Non-pigmented ciliary epithelial cell (primary cell): ENCODE results near the gene BUB1.
"Not testable (repeated sequence)": the region's sequence is repeated elsewhere in the genome, so short reads cannot be mapped to it uniquely, and the experiment has no call there.

Experiments used
- DNase-seq: peaks from one replicate; pipeline ENCODE4 v3.0.0-alpha.2; 2010; ENCODE audit warnings: low read depth

BUB1 gene

DNA sequence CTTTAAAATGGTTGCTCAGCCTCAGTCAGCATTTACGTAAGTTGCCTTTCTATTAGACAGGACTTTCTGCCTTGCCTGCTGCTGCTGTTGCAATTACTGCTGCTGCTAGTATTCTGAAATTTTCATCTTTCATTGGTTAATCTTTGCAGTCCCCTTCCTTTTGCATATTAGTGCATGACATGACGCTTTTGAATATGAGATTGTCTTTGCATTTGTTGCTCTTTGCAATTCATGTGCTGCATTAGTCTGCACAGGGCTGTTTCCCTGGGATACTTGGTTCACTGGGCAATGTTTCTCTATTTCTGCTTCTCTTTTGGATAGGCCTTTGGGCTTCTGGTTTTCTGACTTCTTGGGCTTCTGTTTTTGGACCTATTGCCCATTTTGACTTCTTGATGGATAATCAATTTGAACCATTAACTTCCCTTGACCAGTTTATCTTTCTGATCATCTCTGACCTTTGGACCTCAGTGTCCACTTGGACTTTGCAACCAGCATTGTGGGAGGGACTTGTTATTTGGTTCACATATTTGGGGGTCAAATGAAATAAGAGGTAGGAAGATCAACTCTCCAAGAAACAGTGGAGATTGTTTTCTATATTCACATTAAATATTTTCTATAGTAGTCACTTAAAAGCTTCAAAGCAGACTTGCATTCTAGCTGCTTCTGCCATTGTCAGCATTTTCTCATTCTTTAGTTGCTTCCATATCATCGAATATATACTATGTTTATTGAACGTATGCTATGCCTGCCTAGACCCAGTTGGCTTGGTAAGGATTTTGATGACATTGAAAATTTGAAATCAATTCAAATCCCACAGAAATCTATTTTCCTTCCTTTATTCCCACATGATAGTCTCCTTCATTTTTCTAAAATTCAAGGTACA lies 12.5 kb upstream of the BUB1 start:
- no peak for DNase-seq

DNA sequence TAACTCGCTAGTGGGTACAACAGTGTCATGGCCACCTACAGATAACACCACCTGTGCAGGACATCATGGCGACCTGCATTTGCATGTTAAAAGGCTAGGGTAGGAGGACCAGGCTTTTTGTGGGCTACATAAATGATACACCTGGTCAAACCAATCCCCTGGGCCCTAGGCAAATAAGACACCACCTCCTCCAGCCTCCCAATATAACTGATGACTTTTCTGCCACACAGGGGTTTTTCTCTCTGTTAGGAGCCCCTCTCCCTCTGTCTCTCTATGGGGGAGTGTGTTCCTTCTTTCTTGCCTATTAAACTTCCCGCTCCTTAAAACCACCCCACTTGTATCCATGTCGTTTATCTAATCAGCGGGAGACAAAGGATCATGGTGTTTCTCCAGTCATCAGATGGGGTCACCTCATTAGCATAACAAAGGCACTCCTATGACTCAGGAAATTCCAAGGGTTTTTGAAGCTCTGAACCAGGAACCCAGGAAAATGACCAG lies 10.8 kb upstream of the BUB1 start:
- no peak for DNase-seq

GRCh38 chr2:110687775-110688484 lies 10.1 kb upstream of the BUB1 start:
- DNase-seq: not testable (repeated sequence)

DNA sequence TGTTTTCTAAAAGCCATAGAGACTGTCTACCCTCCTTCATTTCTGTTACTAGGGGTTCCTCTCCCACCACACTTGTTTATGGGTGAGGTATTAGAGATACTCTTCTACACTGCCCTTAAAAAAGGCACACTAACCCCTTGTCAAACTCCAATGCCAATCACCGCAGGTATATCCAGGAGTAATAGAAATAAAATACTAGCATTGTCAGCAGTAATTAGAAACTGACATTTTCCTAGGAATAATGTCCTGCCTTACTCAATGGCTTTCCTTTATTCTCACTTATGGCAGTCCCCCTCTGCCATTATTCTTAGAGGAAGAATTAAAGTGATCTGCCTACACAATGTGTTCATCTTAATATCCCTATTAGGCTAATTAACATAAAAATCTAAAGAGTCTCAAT lies 5.0 kb upstream of the BUB1 start:
- DNase-seq: no peak

DNA sequence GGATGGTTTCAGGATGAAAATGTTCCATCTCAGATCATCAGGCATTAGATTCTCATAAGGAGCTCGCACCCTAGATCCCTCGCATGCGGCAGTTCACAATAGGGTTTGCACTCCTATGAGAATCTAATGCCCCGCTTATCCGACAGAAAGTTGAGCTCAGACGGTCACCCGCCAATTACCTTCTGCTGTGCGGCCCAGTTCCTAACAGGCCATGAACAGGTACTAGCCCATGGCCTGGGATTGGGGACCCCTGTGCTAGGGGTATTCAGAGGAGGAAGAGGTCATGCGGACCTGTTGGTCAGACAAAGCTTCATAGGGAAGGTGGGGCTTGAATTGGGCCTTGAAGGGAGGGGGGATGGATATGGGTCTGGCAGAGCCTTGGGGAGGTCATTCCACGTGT lies 4.4 kb upstream of the BUB1 start:
- DNase-seq: no peak

- DNase-seq: no peak
These were observed 2.8 kb upstream of the BUB1 start for GRCh38 chr2:110680709-110681108.

GRCh38 chr2:110679865-110680264 lies 2.0 kb upstream of the BUB1 start:
- DNase-seq: no peak

GRCh38 chr2:110679337-110679707 lies 1.5 kb upstream of the BUB1 start:
- DNase-seq: no peak

- no peak for DNase-seq
These were observed 834 bp upstream of the BUB1 start for GRCh38 chr2:110678457-110679336.

GRCh38 chr2:110677080-110677479 lies 783 bp downstream of the BUB1 start:
- DNase-seq: no peak

- DNase-seq: no peak
These were observed 2.2 kb downstream of the BUB1 start for GRCh38 chr2:110675679-110676078.

DNA sequence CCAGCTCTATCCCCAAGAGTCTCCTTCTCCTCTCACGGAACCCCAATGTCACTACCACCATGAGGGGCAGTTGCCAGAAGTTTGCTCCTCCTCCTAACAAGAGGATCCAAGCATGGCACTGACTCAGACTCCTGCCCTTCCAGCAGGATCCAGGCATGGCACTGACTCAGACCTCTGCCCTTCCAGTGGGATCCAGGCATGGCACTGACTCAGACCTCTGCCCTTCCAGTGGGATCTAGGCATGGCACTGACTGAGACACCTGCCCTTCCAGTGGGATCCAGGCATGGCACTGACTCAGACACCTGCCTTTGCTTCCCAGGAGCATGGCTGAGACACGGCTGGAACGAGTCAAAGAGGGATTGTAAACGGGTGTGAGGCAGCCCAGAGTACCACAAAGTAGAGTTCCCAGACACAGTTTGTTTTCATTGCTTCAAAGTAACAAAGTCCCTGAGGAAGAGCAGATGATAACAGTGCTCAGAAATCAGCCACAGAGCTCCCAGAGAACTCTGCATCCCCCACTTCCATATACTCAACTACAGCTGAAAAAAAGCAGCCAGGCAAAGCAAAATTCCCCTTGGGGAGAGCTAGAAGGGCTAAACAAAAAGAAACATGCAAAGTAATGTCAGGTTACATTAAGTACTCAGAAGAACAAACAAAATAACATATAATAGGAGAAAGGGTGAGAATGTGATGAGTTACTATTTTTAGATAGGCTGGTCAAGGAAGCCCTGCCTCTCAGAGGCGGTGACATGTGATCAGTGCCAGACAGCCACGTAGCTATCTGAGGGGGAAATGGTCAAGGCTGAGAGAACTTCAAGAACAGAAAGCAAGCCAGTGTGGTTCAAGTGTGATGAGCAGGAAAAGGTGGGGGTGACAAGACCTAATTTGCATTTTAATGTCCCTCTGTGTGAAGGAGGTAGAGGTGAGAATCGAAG lies 3.0 kb downstream of the BUB1 start:
- no peak for DNase-seq

- DNase-seq: no peak
These were observed 4.7 kb downstream of the BUB1 start for GRCh38 chr2:110673201-110673600.

- no peak for DNase-seq
These were observed 7.0 kb downstream of the BUB1 start for GRCh38 chr2:110670826-110671225.

DNA sequence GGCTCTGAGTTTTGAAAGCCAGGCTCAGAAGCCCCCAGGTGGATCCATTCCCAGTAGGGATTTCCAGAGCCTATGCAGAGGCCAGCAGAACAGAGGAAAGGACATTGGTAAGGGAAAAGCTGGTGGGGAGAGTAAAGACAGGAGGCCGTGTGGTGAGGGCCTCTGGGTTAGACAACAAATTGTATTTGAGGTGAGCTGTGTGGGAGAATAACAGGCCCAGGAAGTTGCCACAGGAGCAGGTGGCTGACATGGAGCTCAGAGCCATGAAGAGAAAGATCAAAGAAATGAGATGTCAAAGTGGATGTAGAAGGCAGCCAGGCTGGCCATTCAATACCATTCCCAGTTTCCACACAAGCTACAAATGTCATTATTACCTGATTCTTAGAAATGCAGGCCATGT lies 8.8 kb downstream of the BUB1 start:
- no peak for DNase-seq

- DNase-seq: no peak
These were observed 10.8 kb downstream of the BUB1 start for GRCh38 chr2:110667071-110667470.

- no peak for DNase-seq
These were observed 13.7 kb downstream of the BUB1 start for GRCh38 chr2:110664135-110664534.

DNA sequence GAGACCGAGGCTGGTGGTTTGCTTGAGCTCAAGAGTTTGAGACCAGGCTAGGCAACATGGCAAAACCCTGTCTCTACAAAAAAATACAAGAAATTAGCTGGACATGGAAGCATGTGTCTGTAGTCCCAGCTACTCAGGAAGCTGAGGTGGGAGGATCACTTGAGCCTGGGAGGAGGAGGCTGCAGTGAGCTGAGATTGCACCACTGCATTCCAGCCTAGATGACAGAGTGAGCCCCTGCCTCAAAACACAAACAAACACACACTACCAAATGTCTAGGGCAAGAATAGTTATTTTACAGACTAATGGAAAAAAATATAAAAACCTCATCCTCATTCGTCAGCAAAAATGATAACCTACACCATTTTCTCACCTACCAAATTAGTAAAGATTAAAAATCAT lies 15.3 kb downstream of the BUB1 start:
- DNase-seq: no peak

GRCh38 chr2:110660558-110660957 lies 17.3 kb downstream of the BUB1 start:
- DNase-seq: no peak

DNA sequence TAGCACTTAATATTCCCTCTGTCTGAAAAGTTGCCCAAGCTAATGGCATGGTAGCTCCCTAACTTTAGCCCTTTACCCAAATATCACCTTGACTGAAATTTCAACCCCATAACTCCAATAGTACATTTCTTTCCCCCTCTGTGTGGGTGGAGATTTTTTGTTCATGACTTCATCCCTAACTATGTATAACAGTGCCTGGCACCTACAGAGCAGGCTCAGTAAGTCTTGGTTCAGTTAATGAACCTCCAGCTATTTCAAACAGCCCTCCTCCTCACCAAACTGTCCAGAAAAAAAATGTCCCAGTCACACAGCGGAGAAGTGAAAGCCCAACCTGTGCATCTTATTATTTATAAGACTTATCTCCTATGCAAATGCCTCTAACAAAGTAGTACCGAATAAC lies 18.6 kb downstream of the BUB1 start:
- DNase-seq: no peak

DNA sequence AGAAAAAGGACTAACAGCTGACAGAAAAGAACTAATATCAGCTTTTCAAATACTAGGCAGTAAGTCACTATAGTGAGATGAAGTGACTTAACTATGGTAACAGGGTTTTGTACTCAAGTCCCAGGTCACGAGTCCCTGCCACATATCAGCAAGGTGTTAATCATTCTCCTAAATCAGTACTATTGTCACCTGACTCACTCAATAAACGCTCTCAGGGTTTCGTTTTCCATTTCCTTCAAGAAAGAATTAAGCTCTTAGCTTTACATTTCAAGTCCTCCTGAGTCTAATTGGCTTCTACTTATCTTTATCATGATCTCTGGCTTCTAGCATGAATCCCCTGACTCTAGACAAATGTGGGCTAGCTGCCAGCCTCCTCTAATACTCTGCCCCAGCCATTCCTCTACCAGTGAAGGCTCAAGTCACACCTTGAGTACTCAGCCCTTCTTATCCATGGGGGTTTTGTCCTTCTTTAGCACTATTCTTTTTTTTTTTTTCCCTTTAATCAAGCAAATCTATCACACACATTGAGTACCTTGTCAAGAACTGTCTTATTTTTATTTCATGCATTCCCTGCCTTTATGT lies 20.0 kb downstream of the BUB1 start:
- no peak for DNase-seq
